Gastrocnemius medialis (tissue), 4 donors: ENCODE measurements around the gene CD300H.
"Not testable (repeated sequence)": the region's sequence is repeated elsewhere in the genome, so short reads cannot be mapped to it uniquely, and the experiment has no call there.

Experiments
- POLR2A ChIP-seq, 2 donors: fragments of 450-650 bp; IDR thresholded peaks; one replicate each; pipeline ENCODE4 v1.6.1; 2017; ENCODE audit warnings: antibody characterized with exemption in 2 of 2, mild to moderate bottlenecking in 2 of 2, moderate library complexity in 2 of 2
- TF ChIP-seq, protein P1 (sequence below), 5 experiments: fragments of 450-650 bp in 3 of 5; fragments of 200-600 bp in 2 of 5; sonication (generic) in 2 of 5; IDR thresholded peaks in 4 of 5; conservative IDR thresholded peaks in 1 of 5; 1 replicate in 4 of 5; 2 replicates in 1 of 5; pipeline ENCODE4 v1.5.1; 2016 to 2019; ENCODE audit warnings: antibody characterized with exemption in 5 of 5, mild to moderate bottlenecking in 3 of 5, moderate library complexity in 3 of 5

DNA sequence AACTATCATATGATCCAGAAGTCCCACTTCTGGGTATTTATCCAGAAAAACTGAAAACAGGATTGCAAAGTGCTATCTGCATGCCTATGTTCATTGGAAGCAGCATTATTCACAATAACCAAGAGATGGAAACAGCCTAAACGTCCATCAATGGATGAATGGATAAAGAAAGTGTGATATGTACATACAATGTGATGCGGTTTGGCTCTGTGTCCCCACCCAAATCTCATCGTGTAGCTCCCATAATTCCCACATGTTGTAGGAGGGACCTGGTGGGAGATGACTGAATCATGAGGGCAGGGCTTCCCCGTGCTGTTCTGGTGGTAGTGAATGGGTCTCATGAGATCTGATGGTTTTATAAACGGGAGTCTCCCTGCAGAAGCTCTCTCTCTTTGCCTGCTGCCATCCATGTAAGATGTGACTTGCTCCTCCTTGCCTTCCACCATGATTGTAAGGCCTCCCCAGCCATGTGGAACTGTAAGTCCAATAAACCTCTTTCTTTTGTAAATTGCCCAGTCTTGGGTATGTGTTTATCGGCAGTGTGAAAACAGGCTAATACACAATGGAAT, 48.8 kb downstream of the CD300H start:
- TF ChIP-seq, protein P1, sequence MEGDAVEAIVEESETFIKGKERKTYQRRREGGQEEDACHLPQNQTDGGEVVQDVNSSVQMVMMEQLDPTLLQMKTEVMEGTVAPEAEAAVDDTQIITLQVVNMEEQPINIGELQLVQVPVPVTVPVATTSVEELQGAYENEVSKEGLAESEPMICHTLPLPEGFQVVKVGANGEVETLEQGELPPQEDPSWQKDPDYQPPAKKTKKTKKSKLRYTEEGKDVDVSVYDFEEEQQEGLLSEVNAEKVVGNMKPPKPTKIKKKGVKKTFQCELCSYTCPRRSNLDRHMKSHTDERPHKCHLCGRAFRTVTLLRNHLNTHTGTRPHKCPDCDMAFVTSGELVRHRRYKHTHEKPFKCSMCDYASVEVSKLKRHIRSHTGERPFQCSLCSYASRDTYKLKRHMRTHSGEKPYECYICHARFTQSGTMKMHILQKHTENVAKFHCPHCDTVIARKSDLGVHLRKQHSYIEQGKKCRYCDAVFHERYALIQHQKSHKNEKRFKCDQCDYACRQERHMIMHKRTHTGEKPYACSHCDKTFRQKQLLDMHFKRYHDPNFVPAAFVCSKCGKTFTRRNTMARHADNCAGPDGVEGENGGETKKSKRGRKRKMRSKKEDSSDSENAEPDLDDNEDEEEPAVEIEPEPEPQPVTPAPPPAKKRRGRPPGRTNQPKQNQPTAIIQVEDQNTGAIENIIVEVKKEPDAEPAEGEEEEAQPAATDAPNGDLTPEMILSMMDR (IDR thresholded peaks at IDR 0.05 in 4 of 5, conservative IDR thresholded peaks at IDR 0.05 in 1 of 5), result not testable (repeated sequence)
- TF ChIP-seq POLR2A (IDR thresholded peaks at IDR 0.05), result not testable (repeated sequence)
